ENCODE measurements around the gene EYA2. TPM values are rescaled to one million over a fixed set of nuclear protein-coding genes. Genes with fewer than 3 reads are reported as not detected.

The EYA2 gene
- total and polyA plus RNA-seq, 2 donors (not counting 3 experiments of a cell fraction or from before 2014, with no cell fraction given), result not detected

DNA sequence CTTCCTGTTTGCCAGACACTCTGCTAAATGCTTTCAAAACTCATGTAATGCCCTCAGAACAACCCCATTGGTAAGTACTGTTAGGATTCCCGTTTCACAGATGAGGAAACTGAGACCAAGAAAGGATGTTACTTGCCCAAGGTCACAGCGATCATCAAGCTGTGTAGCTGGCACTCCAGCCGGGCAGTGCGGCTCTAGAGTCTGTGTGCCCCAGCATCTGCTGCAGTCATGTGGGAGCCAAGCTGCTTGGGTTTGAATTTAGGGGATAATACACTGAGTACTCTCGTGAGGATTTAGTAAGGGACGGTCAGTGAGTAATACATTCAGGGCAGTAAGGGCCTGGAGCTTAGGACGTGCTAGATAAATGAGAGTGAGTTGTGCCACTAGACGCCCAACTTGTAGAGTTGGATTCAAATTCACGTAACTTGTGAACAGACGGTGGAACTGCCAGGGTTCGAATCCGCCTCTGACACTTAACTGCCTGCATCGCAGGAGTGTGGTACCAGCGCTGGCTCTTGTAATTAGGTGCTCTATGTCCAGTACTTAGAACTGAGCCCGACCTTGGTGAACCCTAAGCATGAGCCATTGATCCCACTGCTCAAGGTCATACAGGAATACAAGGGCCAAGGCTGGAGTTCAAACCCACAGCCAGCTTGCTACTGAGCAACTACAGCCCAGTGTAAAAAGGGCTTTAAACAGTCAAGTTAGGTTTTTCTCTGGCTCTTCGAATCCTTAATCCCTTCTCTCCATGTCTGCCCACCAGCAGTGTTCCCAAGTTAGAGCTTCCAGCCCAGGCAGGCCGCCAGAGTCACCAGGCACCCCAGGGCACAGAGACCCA lies 70.2 kb downstream of the EYA2 start:
- Histone ChIP-seq H3K9me3 (replicated peaks; ENCODE audit: control insufficient read depth, insufficient read depth, low read length) (no peaks in the 10 kb centered on the region), H3K4me2 (ENCODE audit: insufficient read depth, low read length) (no peak overlapping the region), H3K4me3 (replicated peaks in 1 of 3; ENCODE audit: insufficient read depth in 1 of 3, low read depth in 1 of 3, low read length in 3 of 3) (no peak overlapping the region), H2AFZ (ENCODE audit: low read depth, low read length) (no peak overlapping the region), H3K9ac (replicated peaks; ENCODE audit: extremely low read depth, insufficient read depth, low read length) (no peak overlapping the region), H4K20me1 (replicated peaks; ENCODE audit: control insufficient read depth, extremely low read depth, insufficient read depth, low read length) (no peaks in the 10 kb centered on the region), H3K9me1 (replicated peaks; ENCODE audit: control insufficient read depth, extremely low read depth, insufficient read depth, low read length) (no peaks in the 10 kb centered on the region), H3K27me3 (ENCODE audit: control insufficient read depth in 2 of 2, insufficient read depth in 2 of 2, low read length in 2 of 2) (no peaks in the 10 kb centered on the region), H3K36me3 (ENCODE audit: control insufficient read depth in 2 of 2, extremely low read depth in 1 of 2, insufficient read depth in 2 of 2, low read length in 2 of 2) (no peaks in the 10 kb centered on the region), H3K79me2 (ENCODE audit: control insufficient read depth, insufficient read depth, low read length) (no peaks in the 10 kb centered on the region), H3K4me1 (ENCODE audit: control insufficient read depth, extremely low read depth, insufficient read depth, low read length) (no peaks in the 10 kb centered on the region), H3K27ac (ENCODE audit: insufficient read depth, low read depth, low read length) (no peak overlapping the region)
- CTCF ChIA-PET, result no interaction called here
- intact Hi-C loops (cut with micrococcal nuclease) (no loop called here), dilution Hi-C loops (cut with MboI; ENCODE audit: extremely low pct_ligation_motif_present, low sequenced_read_pairs) (no loop called here)
- no TSS peak for BruUV-seq (replicated peaks)
- no peak for DNase-seq (ENCODE audit: low read depth, low spot score)
- POLR2A ChIA-PET, result no interaction called here
- TF ChIP-seq EZH2 (IDR thresholded peaks at IDR 0.05; ENCODE audit: borderline replicate concordance, low read depth, low read length, severe bottlenecking), result no peak
- TF ChIP-seq JUN (IDR thresholded peaks at IDR 0.05; ENCODE audit: borderline replicate concordance, insufficient read depth, insufficient read length, low read depth), result no peak
- TF ChIP-seq POLR2A (IDR thresholded peaks at IDR 0.05; ENCODE audit: low read depth, low read length), result no peak
- TF ChIP-seq MYC (IDR thresholded peaks at IDR 0.05; ENCODE audit: low read depth, low read length), result no peak
- TF ChIP-seq, protein P1, sequence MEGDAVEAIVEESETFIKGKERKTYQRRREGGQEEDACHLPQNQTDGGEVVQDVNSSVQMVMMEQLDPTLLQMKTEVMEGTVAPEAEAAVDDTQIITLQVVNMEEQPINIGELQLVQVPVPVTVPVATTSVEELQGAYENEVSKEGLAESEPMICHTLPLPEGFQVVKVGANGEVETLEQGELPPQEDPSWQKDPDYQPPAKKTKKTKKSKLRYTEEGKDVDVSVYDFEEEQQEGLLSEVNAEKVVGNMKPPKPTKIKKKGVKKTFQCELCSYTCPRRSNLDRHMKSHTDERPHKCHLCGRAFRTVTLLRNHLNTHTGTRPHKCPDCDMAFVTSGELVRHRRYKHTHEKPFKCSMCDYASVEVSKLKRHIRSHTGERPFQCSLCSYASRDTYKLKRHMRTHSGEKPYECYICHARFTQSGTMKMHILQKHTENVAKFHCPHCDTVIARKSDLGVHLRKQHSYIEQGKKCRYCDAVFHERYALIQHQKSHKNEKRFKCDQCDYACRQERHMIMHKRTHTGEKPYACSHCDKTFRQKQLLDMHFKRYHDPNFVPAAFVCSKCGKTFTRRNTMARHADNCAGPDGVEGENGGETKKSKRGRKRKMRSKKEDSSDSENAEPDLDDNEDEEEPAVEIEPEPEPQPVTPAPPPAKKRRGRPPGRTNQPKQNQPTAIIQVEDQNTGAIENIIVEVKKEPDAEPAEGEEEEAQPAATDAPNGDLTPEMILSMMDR (IDR thresholded peaks at IDR 0.05; ENCODE audit: extremely low read depth in 1 of 2, insufficient read depth in 1 of 2, low read depth in 1 of 2, low read length in 2 of 2), result no peak
- TF ChIP-seq POLR2AphosphoS5 (IDR thresholded peaks at IDR 0.05; ENCODE audit: insufficient read depth, low read depth, low read length), result no peak
- no peak for TF ChIP-seq FOS (IDR thresholded peaks at IDR 0.05; ENCODE audit: borderline replicate concordance, insufficient read depth, low read length)
- TF ChIP-seq GATA2 (IDR thresholded peaks at IDR 0.05; ENCODE audit: insufficient read depth, insufficient read length, low read depth, low read length), result no peak
- TF ChIP-seq, protein P2, sequence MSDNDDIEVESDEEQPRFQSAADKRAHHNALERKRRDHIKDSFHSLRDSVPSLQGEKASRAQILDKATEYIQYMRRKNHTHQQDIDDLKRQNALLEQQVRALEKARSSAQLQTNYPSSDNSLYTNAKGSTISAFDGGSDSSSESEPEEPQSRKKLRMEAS (IDR thresholded peaks at IDR 0.05; ENCODE audit: insufficient read depth, insufficient read length), result no peak
- no peak for FAIRE-seq

Data from endothelial cell of umbilical vein (primary cell).